DMS153 (cell line): ENCODE data around the gene WDFY1.

Experiments used
- DNase-seq: peaks from one replicate; lab custom pipeline; 2025; lab: John Stamatoyannopoulos, UW

WDFY1 gene

GRCh38 chr2:223944703-223945531 lies at the start of gene WDFY1:
WDFY1 (minus strand) TSS chr2:223945335; CDS start chr2:223945284, 51 bp downstream.
- DNase-seq = peak; percentile 44

- DNase-seq = no peak
Measured at GRCh38 chr2:223994562-223995162, 49.5 kb upstream of the WDFY1 start.

GRCh38 chr2:223993634-223994232 lies 48.6 kb upstream of the WDFY1 start:
- peak; percentile 65 for DNase-seq

DNA sequence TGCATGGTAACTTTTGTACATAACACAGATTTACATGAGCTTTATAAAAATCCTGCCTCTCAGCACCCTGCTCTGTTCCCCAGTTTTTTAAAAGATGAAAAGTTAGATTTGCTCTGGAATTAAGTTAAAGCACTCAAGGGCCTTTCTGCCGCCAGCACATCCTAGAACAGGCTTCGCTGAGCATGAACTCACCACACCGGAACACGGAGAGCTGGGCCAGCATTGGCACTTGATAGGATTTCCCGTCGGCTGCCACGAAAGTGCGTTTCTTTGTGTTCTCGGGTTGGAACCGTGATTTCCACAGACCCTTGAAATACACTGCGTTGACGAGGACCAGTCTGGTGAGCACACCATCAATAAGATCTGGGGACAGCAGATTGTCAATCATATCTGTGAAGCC lies 46.5 kb upstream of the WDFY1 start:
- DNase-seq = no peak

GRCh38 chr2:223989856-223990232 lies 44.7 kb upstream of the WDFY1 start:
- DNase-seq = no peak

- no peak for DNase-seq
Measured at GRCh38 chr2:223989206-223989855, 44.2 kb upstream of the WDFY1 start.

GRCh38 chr2:223981241-223981640 lies 36.1 kb upstream of the WDFY1 start:
- DNase-seq = no peak

DNA sequence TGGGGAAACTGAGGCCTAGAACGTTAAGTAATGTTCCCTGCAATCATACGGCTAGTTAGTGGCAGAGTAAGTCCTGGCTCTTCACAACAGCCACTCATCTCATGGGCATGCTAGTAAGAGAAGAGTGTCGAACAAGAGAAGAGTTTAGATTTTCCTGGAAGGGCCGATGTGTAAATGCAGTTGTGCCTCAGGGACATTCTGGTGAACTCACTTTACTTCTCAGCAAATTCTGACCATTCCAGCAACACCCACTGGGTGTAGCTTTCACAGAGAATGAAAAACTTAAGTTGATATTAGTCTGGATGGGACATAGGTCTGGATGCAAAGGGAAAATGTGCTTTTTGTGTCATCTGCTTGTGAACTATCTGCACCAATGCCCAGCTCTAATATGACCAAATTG lies 35.7 kb upstream of the WDFY1 start:
- DNase-seq = no peak

GRCh38 chr2:223980397-223980735 lies 35.2 kb upstream of the WDFY1 start:
- DNase-seq = no peak

DNA sequence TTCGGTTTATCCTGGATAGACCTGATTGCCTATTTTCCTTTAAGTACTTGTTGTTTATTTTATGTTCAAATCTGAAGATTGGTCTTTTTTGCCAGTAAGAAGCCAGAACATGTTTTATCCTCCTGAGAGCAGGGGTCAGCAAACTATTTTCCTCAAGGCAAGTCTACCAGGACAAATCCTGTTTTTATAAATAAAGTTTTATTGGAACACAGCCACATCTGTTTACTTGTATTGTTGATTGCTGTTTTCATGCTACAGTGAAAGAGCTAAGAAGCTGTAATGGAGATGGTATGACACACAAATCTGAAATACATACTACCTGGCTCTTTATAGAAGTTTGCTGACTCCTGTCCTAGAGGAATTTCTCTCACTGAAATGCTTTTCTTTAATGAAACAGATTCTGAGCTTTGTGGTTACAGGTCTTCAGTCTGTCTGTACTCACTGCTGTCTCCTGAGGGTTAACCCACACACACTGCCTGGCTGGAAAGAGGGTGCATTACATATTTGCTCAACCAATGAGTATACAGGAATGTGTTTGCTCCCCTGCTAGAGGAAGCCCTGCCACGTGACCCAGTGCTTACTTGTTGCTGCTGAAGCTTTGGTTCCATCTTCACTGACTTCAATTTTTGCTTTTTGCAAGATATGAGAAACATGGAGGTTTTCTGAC lies 34.7 kb upstream of the WDFY1 start:
- no peak for DNase-seq

DNA sequence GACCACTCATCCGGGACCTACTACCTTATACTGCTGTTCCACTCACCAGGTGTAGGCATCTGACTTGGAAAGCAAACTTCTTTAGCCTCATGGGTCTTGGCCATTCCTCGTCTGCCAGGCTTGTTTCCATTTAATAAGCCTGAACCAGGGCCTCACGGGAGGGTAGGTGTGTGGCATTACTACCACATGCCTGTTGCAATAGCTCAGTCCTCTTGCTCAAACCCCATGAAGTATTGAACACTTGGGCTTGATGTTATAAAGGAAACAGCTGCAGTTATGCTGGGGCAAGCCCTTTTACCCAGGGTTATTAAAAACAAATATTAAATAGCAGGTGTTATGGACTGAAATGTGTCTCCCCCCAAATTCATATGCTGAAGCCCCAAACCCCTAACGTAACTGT lies 33.3 kb upstream of the WDFY1 start:
- DNase-seq = no peak

- DNase-seq = no peak
Measured at GRCh38 chr2:223976635-223977226, 31.6 kb upstream of the WDFY1 start.

- DNase-seq = no peak
Measured at GRCh38 chr2:223973606-223974005, 28.5 kb upstream of the WDFY1 start.

DNA sequence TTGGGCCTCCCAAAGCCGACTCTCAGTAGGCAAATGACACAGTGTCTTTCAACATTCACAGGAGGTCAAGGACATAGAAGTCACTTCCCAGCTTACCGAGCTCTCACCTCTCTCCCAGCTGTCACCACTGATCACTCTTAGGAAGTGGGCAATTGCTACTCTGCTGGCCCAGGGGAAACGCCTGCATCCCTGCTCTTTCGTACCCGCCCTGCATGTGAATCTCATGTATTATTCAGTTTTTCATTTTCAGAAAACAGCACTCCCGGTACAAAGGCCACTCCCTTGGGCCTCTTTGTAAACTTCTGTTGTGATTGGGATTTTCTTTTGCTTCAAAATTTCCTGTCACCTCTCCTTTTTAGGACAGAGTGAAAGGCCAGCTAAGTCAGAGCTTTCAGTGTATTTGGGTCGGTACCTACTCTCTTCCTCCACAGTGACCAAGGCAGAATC lies 27.5 kb upstream of the WDFY1 start:
- no peak for DNase-seq

GRCh38 chr2:223971731-223972130 lies 26.6 kb upstream of the WDFY1 start:
- no peak for DNase-seq

GRCh38 chr2:223970343-223971128 lies 25.4 kb upstream of the WDFY1 start:
- DNase-seq = peak; percentile 13

GRCh38 chr2:223969856-223970255 lies 24.7 kb upstream of the WDFY1 start:
- no peak for DNase-seq

- DNase-seq = no peak
Measured at GRCh38 chr2:223969315-223969714, 24.2 kb upstream of the WDFY1 start.

- no peak for DNase-seq
Measured at GRCh38 chr2:223967981-223968380, 22.8 kb upstream of the WDFY1 start.

GRCh38 chr2:223959688-223960087 lies 14.6 kb upstream of the WDFY1 start:
- DNase-seq = no peak
